H1 (cell line): ENCODE measurements around the gene ITIH1. TPM values are rescaled to one million over a fixed set of nuclear protein-coding genes. Genes with fewer than 3 reads are reported as not detected.

ENCODE experiments used
- CTCF ChIA-PET: fragments of 300-600 bp; sonication (Branson Sonifier 250); formaldehyde crosslinking; loops from one replicate; lab custom pipeline; 2021; ENCODE audit not compliant: partially characterized antibody; lab: Charles Lee
- POLR2A ChIA-PET: fragments of 300-600 bp; sonication (Branson Sonifier 250); formaldehyde crosslinking; loops from one replicate; lab custom pipeline; 2021; ENCODE audit warnings: inconsistent platforms; ENCODE audit not compliant: partially characterized antibody; lab: Charles Lee
- DNase-seq, 2 experiments: peaks; one replicate each; pipeline versions ENCODE4 v3.0.0 to v3.0.0-alpha.2; 2010 to 2022; ENCODE audit warnings: low spot score in 2 of 2, low read depth in 1 of 2, mixed read lengths in 1 of 2
- FAIRE-seq: peaks from 2 replicates; lab custom pipeline; 2011; peaks lifted over from hg19 to GRCh38; lab: Jason Lieb, UNC
- H2AFZ ChIP-seq: 2 replicates; pipeline ENCODE4 v1.8.1; 2012; ENCODE audit warnings: low read length, inconsistent platforms
- H2AK5ac ChIP-seq: 2 replicates; pipeline ENCODE4 v1.6.1; 2013; ENCODE audit warnings: low read depth, low read length
- H2BK120ac ChIP-seq: replicated peaks from 2 replicates; pipeline ENCODE3; 2013; ENCODE audit warnings: low read depth, low read length, inconsistent platforms
- H2BK12ac ChIP-seq: 2 replicates; pipeline ENCODE4 v1.6.1; 2013; ENCODE audit warnings: low read depth, low read length
- H2BK15ac ChIP-seq: 2 replicates; pipeline ENCODE4 v1.6.1; 2013; ENCODE audit warnings: low read length
- H2BK20ac ChIP-seq: 2 replicates; pipeline ENCODE4 v1.6.1; 2013; ENCODE audit warnings: low read length
- H2BK5ac ChIP-seq: 2 replicates; pipeline ENCODE4 v1.6.1; 2013; ENCODE audit warnings: low read depth, low read length
- H3K14ac ChIP-seq: 2 replicates; pipeline ENCODE4 v1.6.1; 2013; ENCODE audit warnings: inconsistent platforms; ENCODE audit not compliant: insufficient read length
- H3K18ac ChIP-seq: 2 replicates; pipeline ENCODE4 v1.6.1; 2013; ENCODE audit warnings: low read length; ENCODE audit errors: extremely low read depth
- H3K23ac ChIP-seq: 2 replicates; pipeline ENCODE4 v1.6.1; 2013; ENCODE audit warnings: inconsistent platforms; ENCODE audit not compliant: insufficient read length
- H3K23me2 ChIP-seq: 2 replicates; pipeline ENCODE4 v1.6.1; 2013; ENCODE audit warnings: low read depth, low read length
- H3K27ac ChIP-seq: 2 replicates; pipeline ENCODE4 v1.6.1; 2011; ENCODE audit warnings: low read depth, low read length, inconsistent platforms
- H3K27me3 ChIP-seq, 4 experiments: replicated peaks in 1 of 4; 1 replicate in 1 of 4; 2 replicates in 3 of 4; pipeline versions ENCODE4 v1.6.1 to v1.8.1; 2011 to 2013; ENCODE audit warnings: low read length in 3 of 4, mild to moderate bottlenecking in 3 of 4, inconsistent platforms in 2 of 4, mixed read lengths in 2 of 4, moderate library complexity in 1 of 4; ENCODE audit not compliant: control insufficient read depth in 3 of 4, insufficient read depth in 3 of 4; ENCODE audit errors: extremely low read depth in 1 of 4
- H3K36me3 ChIP-seq, 4 experiments: 2 replicates each; pipeline versions ENCODE4 v1.6.1 to v1.8.1; 2011 to 2013; ENCODE audit warnings: mild to moderate bottlenecking in 4 of 4, low read length in 3 of 4, moderate library complexity in 2 of 4, control low read depth in 1 of 4, inconsistent platforms in 1 of 4; ENCODE audit not compliant: insufficient read depth in 4 of 4, control insufficient read depth in 2 of 4
- H3K4ac ChIP-seq: replicated peaks from 2 replicates; pipeline ENCODE3; 2013; ENCODE audit warnings: low read length, low read depth, mixed read lengths, inconsistent platforms; ENCODE audit not compliant: insufficient read length
- H3K4me1 ChIP-seq, 4 experiments: replicated peaks in 1 of 4; 1 replicate in 1 of 4; 2 replicates in 3 of 4; pipeline versions ENCODE4 v1.6.1 to v1.8.1; 2011 to 2013; ENCODE audit warnings: low read length in 3 of 4, inconsistent platforms in 2 of 4, mixed read lengths in 1 of 4; ENCODE audit not compliant: insufficient read depth in 4 of 4, control insufficient read depth in 3 of 4
- H3K4me2 ChIP-seq, 2 experiments: 2 replicates each; pipeline versions ENCODE4 v1.6.1 to v1.8.1; 2011 to 2013; ENCODE audit warnings: low read depth in 2 of 2, low read length in 2 of 2, control low read depth in 1 of 2, inconsistent platforms in 1 of 2, mild to moderate bottlenecking in 1 of 2; ENCODE audit not compliant: insufficient read depth in 1 of 2
- H3K4me3 ChIP-seq, 4 experiments: fragments of 200-600, 300-600 bp in 1 of 4; sonication (generic), shearing (Covaris generic), sonication (Bioruptor Twin) in 1 of 4; 2 replicates each; pipeline versions ENCODE4 v1.5.1 to v1.8.1; 2011 to 2016; ENCODE audit warnings: low read length in 4 of 4, low read depth in 3 of 4, control low read depth in 2 of 4, inconsistent platforms in 2 of 4, mild to moderate bottlenecking in 2 of 4, mixed read lengths in 1 of 4, moderate library complexity in 1 of 4; ENCODE audit not compliant: insufficient read depth in 2 of 4; ENCODE audit errors: extremely low read depth in 1 of 4
- H3K56ac ChIP-seq: replicated peaks from 2 replicates; pipeline ENCODE3; 2013; ENCODE audit warnings: low read depth, mild to moderate bottlenecking, mixed read lengths, low read length, inconsistent platforms; ENCODE audit not compliant: insufficient read length
- H3K79me1 ChIP-seq: 2 replicates; pipeline ENCODE4 v1.6.1; 2013; ENCODE audit warnings: low read depth, low read length, control low read depth
- H3K79me2 ChIP-seq, 2 experiments: 2 replicates each; pipeline versions ENCODE4 v1.6.1 to v1.8.1; 2012 to 2013; ENCODE audit warnings: low read length in 2 of 2, mild to moderate bottlenecking in 2 of 2, inconsistent platforms in 1 of 2; ENCODE audit not compliant: insufficient read depth in 2 of 2, control insufficient read depth in 1 of 2
- H3K9ac ChIP-seq, 4 experiments: replicated peaks in 1 of 4; 1 replicate in 1 of 4; 2 replicates in 3 of 4; pipeline versions ENCODE4 v1.6.1 to v1.8.1; 2011 to 2013; ENCODE audit warnings: low read depth in 3 of 4, low read length in 3 of 4, control low read depth in 2 of 4, mild to moderate bottlenecking in 2 of 4, moderate library complexity in 2 of 4, inconsistent platforms in 1 of 4; ENCODE audit errors: extremely low read depth in 1 of 4
- H3K9me3 ChIP-seq, 2 experiments: 2 replicates each; pipeline versions ENCODE4 v1.6.1 to v1.8.1; 2012 to 2013; ENCODE audit warnings: mild to moderate bottlenecking in 2 of 2, moderate library complexity in 2 of 2, control low read depth in 1 of 2, inconsistent platforms in 1 of 2, low read depth in 1 of 2, low read length in 1 of 2, mixed read lengths in 1 of 2; ENCODE audit not compliant: insufficient read depth in 2 of 2
- H4K20me1 ChIP-seq, 2 experiments: replicated peaks in 1 of 2; 2 replicates each; pipeline versions ENCODE3 to v1.8.1; 2011 to 2013; ENCODE audit warnings: inconsistent platforms in 2 of 2, low read length in 2 of 2, mild to moderate bottlenecking in 1 of 2; ENCODE audit not compliant: insufficient read depth in 2 of 2, control insufficient read depth in 1 of 2
- H4K5ac ChIP-seq: 2 replicates; pipeline ENCODE4 v1.6.1; 2013; ENCODE audit warnings: low read length, low read depth, mixed read lengths, inconsistent platforms; ENCODE audit not compliant: insufficient read length
- H4K8ac ChIP-seq: 2 replicates; pipeline ENCODE4 v1.8.0; 2013; ENCODE audit warnings: mild to moderate bottlenecking, moderate library complexity, low read length, inconsistent platforms; ENCODE audit not compliant: insufficient read depth; ENCODE audit errors: extremely low read depth
- H4K91ac ChIP-seq: replicated peaks from 2 replicates; pipeline ENCODE3; 2013; ENCODE audit warnings: low read length, mixed read lengths, inconsistent platforms; ENCODE audit not compliant: insufficient read length
- BCL11A ChIP-seq, 2 experiments: IDR thresholded peaks; one replicate each; pipeline ENCODE4 v1.6.1; 2011; ENCODE audit warnings: low read depth in 2 of 2, low read length in 2 of 2, mild to moderate bottlenecking in 2 of 2
- BRCA1 ChIP-seq: IDR thresholded peaks from 2 replicates; pipeline ENCODE4 v1.6.1; 2012; ENCODE audit warnings: low read depth, low read length, improper control_type of control experiment
- GABPA ChIP-seq: IDR thresholded peaks from 2 replicates; pipeline ENCODE4 v1.6.1; 2011; ENCODE audit warnings: mild to moderate bottlenecking, low read length, moderate library complexity, borderline replicate concordance; ENCODE audit not compliant: insufficient read depth
- RAD21 ChIP-seq, 2 experiments: IDR thresholded peaks in 1 of 2; conservative IDR thresholded peaks in 1 of 2; 2 replicates each; pipeline ENCODE4 v1.6.1; 2011; ENCODE audit warnings: low read depth in 2 of 2, low read length in 2 of 2, improper control_type of control experiment in 1 of 2, inconsistent platforms in 1 of 2, mild to moderate bottlenecking in 1 of 2, moderate library complexity in 1 of 2
- WGBS, 2 experiments: shearing (Covaris generic) in 1 of 2; methylation state at CpG; one replicate each; pipeline versions ENCODE4 v1.1.6 to v1.1.7; 2013 to 2015; ENCODE audit warnings: low lambda C conversion rate in 2 of 2, mixed read lengths in 2 of 2, inconsistent platforms in 1 of 2, low coverage in 1 of 2, missing lambda C conversion rate in 1 of 2; ENCODE audit not compliant: insufficient replicate concordance in 2 of 2, insufficient coverage in 1 of 2, insufficient read length in 1 of 2; ENCODE audit errors: extremely low coverage in 1 of 2, missing lambda C conversion rate in 1 of 2; 5-methylcytosine and 5-hydroxymethylcytosine counted together
- polyA plus RNA-seq, 7 experiments: library from polyadenylated mRNA; depleted of rRNA in 3 of 7; stranded (reverse) in 5 of 7; unstranded in 2 of 7; fragments of >200 nt in 5 of 7; fragments of 200-250 nt in 2 of 7; gene quantifications; 1 replicate in 5 of 7; 2 replicates in 1 of 7; 4 replicates in 1 of 7; pipeline versions ENCODE4 v1.2.1 to v1.2.3, GENCODE V29; 2011 to 2013; ENCODE audit warnings: missing spikeins in 2 of 7, mixed read lengths in 2 of 7
- total RNA-seq: library from RNA; stranded (reverse); fragmentation: NEBNext Ultra II Directional; extraction: Animal tissue kit (Norgen Biotek cat#: 25700); gene quantifications from 2 replicates; pipeline ENCODE4 v1.2.1, GENCODE V29; 2021
- TF ChIP-seq, protein P1 (sequence below), 3 experiments: IDR thresholded peaks; 1 replicate in 2 of 3; 2 replicates in 1 of 3; pipeline versions ENCODE4 v1.5.1 to v1.6.1; 2011; ENCODE audit warnings: low read length in 3 of 3, mild to moderate bottlenecking in 3 of 3, inconsistent platforms in 2 of 3, low read depth in 1 of 3, moderate library complexity in 1 of 3; ENCODE audit not compliant: insufficient read depth in 1 of 3; ENCODE audit errors: control extremely low read depth in 1 of 3

The ITIH1 gene
- total and polyA plus RNA-seq, 2 of the 8 experiments (the other 6 are each of a cell fraction or from before 2014, with no cell fraction given), result not detected

DNA sequence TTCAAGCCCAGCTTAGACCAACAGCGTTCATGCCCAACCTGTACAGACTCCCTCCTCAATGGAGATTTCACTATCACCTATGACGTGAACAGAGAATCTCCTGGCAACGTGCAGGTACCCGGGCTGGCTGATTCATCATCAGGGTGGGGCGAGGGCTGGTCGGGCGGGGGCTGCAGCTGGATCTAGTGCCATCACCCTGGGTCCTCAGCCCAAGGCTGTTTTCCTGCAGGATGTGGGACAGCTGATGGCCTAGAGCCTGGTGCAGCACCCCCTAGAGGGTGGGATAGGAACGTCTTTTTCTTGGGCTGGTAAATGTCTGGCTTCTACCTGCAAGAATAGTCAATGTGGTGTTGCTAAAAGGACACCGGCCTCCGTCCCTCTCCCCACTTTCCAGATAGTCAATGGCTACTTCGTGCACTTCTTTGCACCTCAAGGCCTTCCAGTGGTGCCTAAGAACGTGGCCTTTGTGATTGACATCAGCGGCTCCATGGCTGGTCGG is 21.6 kb downstream of the ITIH1 start:
- Histone ChIP-seq H2BK5ac (no peak overlapping the region), H3K4me1 (no peaks in the 10 kb centered on the region), H2BK20ac (no peak overlapping the region), H3K4ac (no peak overlapping the region), H3K18ac (no peak overlapping the region), H3K14ac (no peak overlapping the region), H3K23me2 (no peaks in the 10 kb centered on the region), H3K4me2 (no peak overlapping the region), H3K9me3 (no peaks in the 10 kb centered on the region), H4K20me1 (peaks cover 0 to 2% of the 10 kb centered on the region in 2 experiments), H2BK120ac (no peak overlapping the region), H2BK15ac (no peak overlapping the region), H3K79me2 (no peaks in the 10 kb centered on the region), H3K36me3 (no peaks in the 10 kb centered on the region), H3K23ac (no peak overlapping the region), H4K5ac (no peak overlapping the region), H3K27ac (no peak overlapping the region), H3K79me1 (no peaks in the 10 kb centered on the region), H2AK5ac (no peak overlapping the region), H2BK12ac (no peak overlapping the region), H3K9ac (no peak overlapping the region), H3K27me3 (no peaks in the 10 kb centered on the region), H3K56ac (no peak overlapping the region), H4K91ac (no peak overlapping the region), H3K4me3 (no peak overlapping the region), H4K8ac (no peak overlapping the region), H2AFZ (peak overlapping the region; percentile 9; the same call in 1 of the 2 replicates)
- FAIRE-seq (peak; percentile 93), DNase-seq (peak; percentile 44 to 87)
- ChIA-PET CTCF (interaction anchor here (0.5 to 6.9 kb wide), 26 partner anchors 9 to 349 kb away, joined by 3 to 86 read pairs (median 6); partner anchors contain the start of genes ITIH1, MUSTN1 and NEK4), POLR2A (interaction anchor here (0.6 to 1.9 kb wide), 3 partner anchors 9 to 28 kb away, joined by 3 to 6 read pairs (median 4); partner anchors contain the start of gene NEK4)
- WGBS, 2 experiments, result 66% methylated on average over 14 of the region's 14 CpGs; no CpG with 5 or more reads in 1 of the 2 experiments
- TF ChIP-seq BCL11A (IDR thresholded peaks at IDR 0.05; ENCODE audit: low read depth in 2 of 2, low read length in 2 of 2) (no peak), RAD21 (IDR thresholded peaks at IDR 0.05 in 1 of 2, conservative IDR thresholded peaks at IDR 0.05 in 1 of 2; ENCODE audit: low read depth in 2 of 2, low read length in 2 of 2) (peak; percentile 60 to 64), BRCA1 (no peak), GABPA (peak; percentile 24; the same call in 1 of the 2 replicates)
- TF ChIP-seq, protein P1, sequence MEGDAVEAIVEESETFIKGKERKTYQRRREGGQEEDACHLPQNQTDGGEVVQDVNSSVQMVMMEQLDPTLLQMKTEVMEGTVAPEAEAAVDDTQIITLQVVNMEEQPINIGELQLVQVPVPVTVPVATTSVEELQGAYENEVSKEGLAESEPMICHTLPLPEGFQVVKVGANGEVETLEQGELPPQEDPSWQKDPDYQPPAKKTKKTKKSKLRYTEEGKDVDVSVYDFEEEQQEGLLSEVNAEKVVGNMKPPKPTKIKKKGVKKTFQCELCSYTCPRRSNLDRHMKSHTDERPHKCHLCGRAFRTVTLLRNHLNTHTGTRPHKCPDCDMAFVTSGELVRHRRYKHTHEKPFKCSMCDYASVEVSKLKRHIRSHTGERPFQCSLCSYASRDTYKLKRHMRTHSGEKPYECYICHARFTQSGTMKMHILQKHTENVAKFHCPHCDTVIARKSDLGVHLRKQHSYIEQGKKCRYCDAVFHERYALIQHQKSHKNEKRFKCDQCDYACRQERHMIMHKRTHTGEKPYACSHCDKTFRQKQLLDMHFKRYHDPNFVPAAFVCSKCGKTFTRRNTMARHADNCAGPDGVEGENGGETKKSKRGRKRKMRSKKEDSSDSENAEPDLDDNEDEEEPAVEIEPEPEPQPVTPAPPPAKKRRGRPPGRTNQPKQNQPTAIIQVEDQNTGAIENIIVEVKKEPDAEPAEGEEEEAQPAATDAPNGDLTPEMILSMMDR (IDR thresholded peaks at IDR 0.05; ENCODE audit: control extremely low read depth in 1 of 3, insufficient read depth in 1 of 3, low read depth in 1 of 3, low read length in 3 of 3), result peak in 2 of 3 experiments; percentile 74 to 86; a peak in 3 of 4 replicates
